HCT116 (cell line): ENCODE results near the gene MMP25. TPM values are rescaled to one million over a fixed set of nuclear protein-coding genes. Genes with fewer than 3 reads are reported as not detected.
A peak's percentile ranks its signal among the peaks of the same experiment; 100 is the strongest.

ENCODE experiments used
- ATAC-seq: fragments of 200-7000 bp; cut with Tn5 transposase; 2 replicates; pipeline ENCODE4 v1.9.1; 2020; ENCODE audit warnings: mild to moderate bottlenecking, moderate library complexity
- BruUV-seq: library from RNA; stranded (reverse); fragments of 400-500 nt; replicated peaks from 2 replicates; lab custom pipeline; 2021; lab: Mats Ljungman, UMichigan
- CTCF ChIA-PET: fragments of 300-600 bp; sonication (Branson Sonifier 250); formaldehyde crosslinking; loops from one replicate; lab custom pipeline; 2021; ENCODE audit warnings: antibody characterized with exemption; lab: Charles Lee
- POLR2A ChIA-PET: fragments of 300-600, 350-600 bp; sonication (Branson Sonifier 250); formaldehyde crosslinking; loops from one replicate; lab custom pipeline; 2021; ENCODE audit warnings: antibody characterized with exemption; lab: Charles Lee
- RAD21 ChIA-PET, 2 experiments: fragments of 300-600 bp; sonication (Branson Sonifier 250); formaldehyde crosslinking; loops; one replicate each; lab custom pipeline; 2023; ENCODE audit warnings: low total read pairs in 2 of 2; ENCODE audit not compliant: uncharacterized antibody in 2 of 2, unreplicated experiment in 2 of 2, low non-redundant PET in 1 of 2; lab: Charles Lee
- DNase-seq: peaks from one replicate; pipeline ENCODE4 v3.0.0-alpha.2; 2010; ENCODE audit warnings: low read depth, low spot score
- H2AFZ ChIP-seq: fragments of 200-600 bp; shearing (Covaris generic), sonication (generic); 2 replicates; pipeline ENCODE4 v1.6.1; 2017; ENCODE audit warnings: low read depth, mixed run types, mixed read lengths, antibody characterized with exemption, low read length; ENCODE audit not compliant: poor library complexity, severe bottlenecking
- H3K27ac ChIP-seq: 2 replicates; pipeline ENCODE4 v1.5.1; 2012; ENCODE audit warnings: low read depth, low read length
- H3K27me3 ChIP-seq: fragments of 200-600 bp; sonication (generic); 2 replicates; pipeline ENCODE4 v1.6.1; 2016; ENCODE audit warnings: mixed run types, low read length, mixed read lengths; ENCODE audit not compliant: insufficient read depth
- H3K36me3 ChIP-seq, 2 experiments: fragments of 200-500 bp in 1 of 2; fragments of 200-600 bp in 1 of 2; sonication (Bioruptor generic) in 1 of 2; sonication (generic) in 1 of 2; 2 replicates each; pipeline versions ENCODE4 v1.5.1 to v1.6.1; 2014 to 2016; ENCODE audit warnings: low read length in 2 of 2, inconsistent platforms in 1 of 2, mixed read lengths in 1 of 2, mixed run types in 1 of 2; ENCODE audit not compliant: insufficient read depth in 2 of 2, control insufficient read depth in 1 of 2
- H3K4me1 ChIP-seq, 2 experiments: fragments of 200-600 bp in 1 of 2; sonication (generic) in 1 of 2; 2 replicates each; pipeline versions ENCODE4 v1.5.1 to v1.6.1; 2012 to 2017; ENCODE audit warnings: low read length in 2 of 2, inconsistent platforms in 1 of 2, mild to moderate bottlenecking in 1 of 2, mixed read lengths in 1 of 2, mixed run types in 1 of 2, moderate library complexity in 1 of 2; ENCODE audit not compliant: insufficient read depth in 2 of 2, control insufficient read depth in 1 of 2
- H3K4me2 ChIP-seq: fragments of 200-600 bp; sonication (generic); 2 replicates; pipeline ENCODE4 v1.6.1; 2017; ENCODE audit warnings: mixed run types, low read length, mixed read lengths
- H3K4me3 ChIP-seq, 2 experiments: fragments of 200-600 bp in 1 of 2; sonication (generic) in 1 of 2; replicated peaks in 1 of 2; 2 replicates each; pipeline ENCODE4 v1.5.1; 2011 to 2016; ENCODE audit warnings: low read length in 2 of 2, control low read depth in 1 of 2, low read depth in 1 of 2, mild to moderate bottlenecking in 1 of 2, mixed read lengths in 1 of 2, mixed run types in 1 of 2
- H3K79me2 ChIP-seq: fragments of 200-600 bp; sonication (generic); 2 replicates; pipeline ENCODE4 v1.6.1; 2017; ENCODE audit warnings: mild to moderate bottlenecking, mixed run types, low read length, moderate library complexity, mixed read lengths; ENCODE audit not compliant: insufficient read depth
- H3K9ac ChIP-seq: fragments of 200-600 bp; sonication (generic); 2 replicates; pipeline ENCODE4 v1.6.1; 2016; ENCODE audit warnings: low read length, mixed read lengths
- H3K9me2 ChIP-seq: fragments of 200-600 bp; sonication (generic), shearing (Covaris generic); 2 replicates; pipeline ENCODE4 v1.6.1; 2017; ENCODE audit warnings: mixed run types, mild to moderate bottlenecking, moderate library complexity; ENCODE audit not compliant: insufficient read depth
- H3K9me3 ChIP-seq, 2 experiments: fragments of 200-500 bp in 1 of 2; fragments of 200-600 bp in 1 of 2; sonication (Bioruptor generic) in 1 of 2; sonication (generic) in 1 of 2; 2 replicates each; pipeline ENCODE4 v1.6.1; 2014 to 2017; ENCODE audit warnings: low read length in 2 of 2, mixed read lengths in 2 of 2, inconsistent platforms in 1 of 2, low read depth in 1 of 2, mild to moderate bottlenecking in 1 of 2, mixed run types in 1 of 2, moderate library complexity in 1 of 2; ENCODE audit not compliant: control insufficient read depth in 1 of 2, insufficient read depth in 1 of 2
- H4K20me1 ChIP-seq: fragments of 200-600 bp; sonication (generic), shearing (Covaris generic); 2 replicates; pipeline ENCODE4 v1.6.1; 2017; ENCODE audit warnings: mixed run types, mild to moderate bottlenecking, moderate library complexity; ENCODE audit not compliant: insufficient read depth
- CEBPB ChIP-seq: IDR thresholded peaks from 2 replicates; pipeline ENCODE4 v1.6.1; 2012; ENCODE audit warnings: low read depth
- POLR2A ChIP-seq: IDR thresholded peaks from 2 replicates; pipeline ENCODE4 v1.7.0; 2011; ENCODE audit warnings: borderline replicate concordance; ENCODE audit not compliant: insufficient read depth, insufficient read length; ENCODE audit errors: extremely low read depth
- RAD21 ChIP-seq: IDR thresholded peaks from 2 replicates; pipeline ENCODE4 v1.6.1; 2012; ENCODE audit warnings: low read depth, mild to moderate bottlenecking
- YY1 ChIP-seq: IDR thresholded peaks from 2 replicates; pipeline ENCODE4 v1.6.1; 2011; ENCODE audit warnings: low read length, low read depth, moderate library complexity, mild to moderate bottlenecking; ENCODE audit not compliant: insufficient replicate concordance; ENCODE audit errors: extremely low read depth
- ZNF274 ChIP-seq: fragments of 200-500 bp; sonication (Bioruptor generic); IDR thresholded peaks from 2 replicates; pipeline ENCODE4 v1.6.1; 2014; ENCODE audit warnings: mild to moderate bottlenecking, low read depth, low read length, inconsistent platforms
- intact Hi-C: fragments of 100-400 bp; cut with micrococcal nuclease; formaldehyde crosslinking; loops from 2 replicates; pipeline ENCODE4 v1.10.0; 2022
- total RNA-seq: library from RNA; stranded (reverse); gene quantifications from one replicate; pipeline ENCODE4 v1.2.1, GENCODE V29; 2021; ENCODE audit not compliant: unreplicated experiment
- TF ChIP-seq, protein P1 (sequence below): IDR thresholded peaks from 2 replicates; pipeline ENCODE4 v1.6.1; 2012
- TF ChIP-seq, protein P2 (sequence below): IDR thresholded peaks from 2 replicates; pipeline ENCODE4 v1.6.1; 2011; ENCODE audit warnings: mild to moderate bottlenecking, low read length, moderate library complexity; ENCODE audit not compliant: insufficient replicate concordance; ENCODE audit errors: extremely low read depth
- TF ChIP-seq, protein P3 (sequence below), 3 experiments: fragments of 200-600 bp in 1 of 3; sonication (generic) in 1 of 3; IDR thresholded peaks in 2 of 3; conservative IDR thresholded peaks in 1 of 3; 2 replicates each; pipeline ENCODE4 v1.5.1; 2012 to 2017; ENCODE audit warnings: low read depth in 2 of 3, low read length in 2 of 3, antibody characterized with exemption in 1 of 3, borderline replicate concordance in 1 of 3, control low read depth in 1 of 3, mild to moderate bottlenecking in 1 of 3, mixed read lengths in 1 of 3, mixed run types in 1 of 3, moderate library complexity in 1 of 3; ENCODE audit not compliant: insufficient read depth in 1 of 3

Gene MMP25
- total RNA-seq, 1 experiment from 2014 or later: 2.5 TPM

DNA sequence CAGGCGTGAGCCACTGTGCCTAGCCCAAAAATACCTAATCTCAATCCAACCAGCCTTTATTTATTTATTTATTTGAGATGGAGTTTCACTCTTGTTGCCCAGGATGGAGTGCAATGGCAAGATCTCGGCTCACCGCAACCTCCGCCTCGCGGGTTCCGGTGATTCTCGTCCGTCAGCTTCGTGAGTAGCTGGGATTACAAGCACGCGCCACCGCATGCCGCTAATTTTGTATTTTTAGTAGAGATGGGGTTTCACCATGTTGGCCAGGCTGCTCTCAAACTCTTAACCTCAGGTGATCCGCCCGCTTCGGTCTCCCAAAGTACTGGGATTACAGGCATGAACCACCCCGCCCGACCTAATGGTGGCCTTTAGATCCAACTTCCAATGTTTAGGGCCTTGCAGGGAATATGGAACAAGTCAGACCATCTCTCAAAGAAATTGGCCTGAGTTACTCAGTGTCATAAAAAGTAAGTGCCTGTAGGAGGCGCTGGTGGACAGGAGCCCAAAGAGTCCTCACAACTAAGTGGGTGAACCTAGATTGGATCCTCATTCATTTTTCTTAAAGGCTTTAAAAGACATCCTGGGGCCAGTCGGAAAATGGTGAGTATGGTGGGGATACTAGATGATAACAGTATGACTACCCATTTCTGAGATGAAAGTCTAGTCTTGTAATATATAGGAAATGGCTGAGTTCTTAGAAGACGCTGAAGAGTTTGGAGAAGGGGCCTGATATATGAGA lies 48.1 kb downstream of the MMP25 start:
- Histone ChIP-seq H3K27me3 (no peaks in the 10 kb centered on the region), H3K79me2 (no peaks in the 10 kb centered on the region), H3K9me2 (no peaks in the 10 kb centered on the region), H3K9me3 (no peaks in the 10 kb centered on the region), H2AFZ (no peak overlapping the region), H3K9ac (no peak overlapping the region), H3K4me1 (peaks cover under 1 to 8% of the 10 kb centered on the region in 2 experiments; a peak in 3 of 4 replicates), H3K4me2 (no peak overlapping the region), H4K20me1 (no peaks in the 10 kb centered on the region), H3K36me3 (no peaks in the 10 kb centered on the region), H3K4me3 (no peak overlapping the region), H3K27ac (no peak overlapping the region)
- ATAC-seq (peak; percentile 70), DNase-seq (peak; percentile 47)
- TF ChIP-seq RAD21 (peak; percentile 62), YY1 (no peak), CEBPB (no peak), POLR2A (no peak), ZNF274 (no peak)
- TF ChIP-seq, protein P1, sequence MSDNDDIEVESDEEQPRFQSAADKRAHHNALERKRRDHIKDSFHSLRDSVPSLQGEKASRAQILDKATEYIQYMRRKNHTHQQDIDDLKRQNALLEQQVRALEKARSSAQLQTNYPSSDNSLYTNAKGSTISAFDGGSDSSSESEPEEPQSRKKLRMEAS: no peak
- TF ChIP-seq, protein P2, sequence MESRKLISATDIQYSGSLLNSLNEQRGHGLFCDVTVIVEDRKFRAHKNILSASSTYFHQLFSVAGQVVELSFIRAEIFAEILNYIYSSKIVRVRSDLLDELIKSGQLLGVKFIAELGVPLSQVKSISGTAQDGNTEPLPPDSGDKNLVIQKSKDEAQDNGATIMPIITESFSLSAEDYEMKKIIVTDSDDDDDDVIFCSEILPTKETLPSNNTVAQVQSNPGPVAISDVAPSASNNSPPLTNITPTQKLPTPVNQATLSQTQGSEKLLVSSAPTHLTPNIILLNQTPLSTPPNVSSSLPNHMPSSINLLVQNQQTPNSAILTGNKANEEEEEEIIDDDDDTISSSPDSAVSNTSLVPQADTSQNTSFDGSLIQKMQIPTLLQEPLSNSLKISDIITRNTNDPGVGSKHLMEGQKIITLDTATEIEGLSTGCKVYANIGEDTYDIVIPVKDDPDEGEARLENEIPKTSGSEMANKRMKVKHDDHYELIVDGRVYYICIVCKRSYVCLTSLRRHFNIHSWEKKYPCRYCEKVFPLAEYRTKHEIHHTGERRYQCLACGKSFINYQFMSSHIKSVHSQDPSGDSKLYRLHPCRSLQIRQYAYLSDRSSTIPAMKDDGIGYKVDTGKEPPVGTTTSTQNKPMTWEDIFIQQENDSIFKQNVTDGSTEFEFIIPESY: no peak
- TF ChIP-seq, protein P3, sequence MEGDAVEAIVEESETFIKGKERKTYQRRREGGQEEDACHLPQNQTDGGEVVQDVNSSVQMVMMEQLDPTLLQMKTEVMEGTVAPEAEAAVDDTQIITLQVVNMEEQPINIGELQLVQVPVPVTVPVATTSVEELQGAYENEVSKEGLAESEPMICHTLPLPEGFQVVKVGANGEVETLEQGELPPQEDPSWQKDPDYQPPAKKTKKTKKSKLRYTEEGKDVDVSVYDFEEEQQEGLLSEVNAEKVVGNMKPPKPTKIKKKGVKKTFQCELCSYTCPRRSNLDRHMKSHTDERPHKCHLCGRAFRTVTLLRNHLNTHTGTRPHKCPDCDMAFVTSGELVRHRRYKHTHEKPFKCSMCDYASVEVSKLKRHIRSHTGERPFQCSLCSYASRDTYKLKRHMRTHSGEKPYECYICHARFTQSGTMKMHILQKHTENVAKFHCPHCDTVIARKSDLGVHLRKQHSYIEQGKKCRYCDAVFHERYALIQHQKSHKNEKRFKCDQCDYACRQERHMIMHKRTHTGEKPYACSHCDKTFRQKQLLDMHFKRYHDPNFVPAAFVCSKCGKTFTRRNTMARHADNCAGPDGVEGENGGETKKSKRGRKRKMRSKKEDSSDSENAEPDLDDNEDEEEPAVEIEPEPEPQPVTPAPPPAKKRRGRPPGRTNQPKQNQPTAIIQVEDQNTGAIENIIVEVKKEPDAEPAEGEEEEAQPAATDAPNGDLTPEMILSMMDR (IDR thresholded peaks at IDR 0.05 in 2 of 3, conservative IDR thresholded peaks at IDR 0.05 in 1 of 3; ENCODE audit: borderline replicate concordance in 1 of 3, insufficient read depth in 1 of 3, low read depth in 2 of 3, low read length in 2 of 3): peak; percentile 55 to 85 (median 80); a peak in 5 of 6 replicates
- intact Hi-C loops: loop anchor here (2.0 kb wide), 1 partner anchor 78 kb away; no protein-coding TSS in a partner anchor
- POLR2A ChIA-PET: no interaction called here
- RAD21 ChIA-PET: no interaction called here
- CTCF ChIA-PET: interaction anchor here (1.1 to 1.6 kb wide), 4 partner anchors 14 to 40 kb away, joined by 3 read pairs; partner anchors contain the start of gene ZNF213
- BruUV-seq: no TSS peak
